Uterus (tissue), 2 donors: ENCODE measurements around the gene RAI1.

Experiments used
- CTCF ChIP-seq, 4 experiments: fragments of 200-600 bp in 2 of 4; fragments of 450-650 bp in 2 of 4; sonication (generic) in 2 of 4; IDR thresholded peaks; one replicate each; pipeline ENCODE4 v1.5.1; 2016 to 2019; ENCODE audit warnings: antibody characterized with exemption in 4 of 4, mild to moderate bottlenecking in 2 of 4, moderate library complexity in 1 of 4
- POLR2A ChIP-seq, 2 donors: fragments of 450-650 bp; IDR thresholded peaks; one replicate each; pipeline ENCODE4 v1.6.1; 2016; ENCODE audit warnings: antibody characterized with exemption in 2 of 2, mild to moderate bottlenecking in 1 of 2, moderate library complexity in 1 of 2

GRCh38 chr17:17650959-17651358, 30.3 kb upstream of the RAI1 start:
- TF ChIP-seq CTCF (IDR thresholded peaks at IDR 0.05) = no peak
- TF ChIP-seq POLR2A (IDR thresholded peaks at IDR 0.05) = no peak
